Lower lobe of right lung (tissue), 2 donors: Measurements from ENCODE around the gene MRPL27. TPM values are rescaled to one million over a fixed set of nuclear protein-coding genes. Genes with fewer than 3 reads are reported as not detected.

Experiments
- ATAC-seq, 2 donors: fragments of 200-7000 bp; cut with Tn5 transposase; one replicate each; pipeline ENCODE4 v1.9.1; 2020 to 2022; ENCODE audit warnings: mild to moderate bottlenecking in 2 of 2, moderate library complexity in 2 of 2
- DNase-seq: peaks from one replicate; pipeline ENCODE4 v3.0.0-alpha.2; 2020
- H3K27ac ChIP-seq: fragments of 200-600 bp; one replicate; pipeline ENCODE4 v1.8.0; 2022
- H3K27me3 ChIP-seq: fragments of 200-600 bp; one replicate; pipeline ENCODE4 v1.8.0; 2022; ENCODE audit warnings: low read depth
- H3K36me3 ChIP-seq: fragments of 200-600 bp; one replicate; pipeline ENCODE4 v1.8.0; 2022; ENCODE audit warnings: mild to moderate bottlenecking
- H3K4me1 ChIP-seq: fragments of 200-600 bp; one replicate; pipeline ENCODE4 v1.8.0; 2022
- H3K4me3 ChIP-seq: fragments of 200-600 bp; one replicate; pipeline ENCODE4 v1.8.0; 2022; ENCODE audit warnings: mild to moderate bottlenecking
- H3K9me3 ChIP-seq: fragments of 200-600 bp; one replicate; pipeline ENCODE4 v1.8.0; 2022
- intact Hi-C: fragments of 100-400 bp; cut with DNase I; formaldehyde crosslinking; loops from one replicate; pipeline ENCODE4 v1.11.0; 2022
- total RNA-seq: library from RNA; stranded (reverse); fragmentation: NEBNext Ultra II Directional; extraction: Animal tissue kit (Norgen Biotek cat#: 25700); gene quantifications from one replicate; pipeline ENCODE4 v1.2.1, GENCODE V29; 2021
- TF ChIP-seq, protein P1 (sequence below): fragments of 200-600 bp; IDR thresholded peaks from one replicate; pipeline ENCODE4 v1.8.0; 2022; ENCODE audit warnings: antibody characterized with exemption, mild to moderate bottlenecking
- donor health status: DM: no; HTN: yes; CAD: no; lungs with severe emphysema.

MRPL27 gene
- total RNA-seq, 1 donor from 2014 or later, result 43.9 TPM

DNA sequence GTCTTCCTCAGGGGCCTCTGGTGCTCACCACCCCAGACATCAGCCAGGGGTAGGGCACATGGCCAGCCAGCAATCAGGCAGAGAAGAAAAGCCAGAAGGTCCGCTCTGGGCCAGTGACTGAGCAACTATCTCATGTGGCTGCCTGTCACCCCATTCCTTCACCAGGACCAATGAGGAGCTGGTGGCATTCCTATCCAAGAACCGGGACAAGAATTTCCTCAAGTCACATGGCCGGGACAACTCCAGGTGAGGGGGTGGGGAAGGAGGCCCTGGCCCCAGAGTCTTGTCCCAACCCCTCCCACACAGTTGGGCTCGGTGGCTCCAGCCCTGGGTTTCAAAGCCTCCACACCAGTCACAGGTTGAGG, 17.7 kb downstream of the MRPL27 start:
- H3K9me3 ChIP-seq, result no peaks in the 10 kb centered on the region
- TF ChIP-seq, protein P1, sequence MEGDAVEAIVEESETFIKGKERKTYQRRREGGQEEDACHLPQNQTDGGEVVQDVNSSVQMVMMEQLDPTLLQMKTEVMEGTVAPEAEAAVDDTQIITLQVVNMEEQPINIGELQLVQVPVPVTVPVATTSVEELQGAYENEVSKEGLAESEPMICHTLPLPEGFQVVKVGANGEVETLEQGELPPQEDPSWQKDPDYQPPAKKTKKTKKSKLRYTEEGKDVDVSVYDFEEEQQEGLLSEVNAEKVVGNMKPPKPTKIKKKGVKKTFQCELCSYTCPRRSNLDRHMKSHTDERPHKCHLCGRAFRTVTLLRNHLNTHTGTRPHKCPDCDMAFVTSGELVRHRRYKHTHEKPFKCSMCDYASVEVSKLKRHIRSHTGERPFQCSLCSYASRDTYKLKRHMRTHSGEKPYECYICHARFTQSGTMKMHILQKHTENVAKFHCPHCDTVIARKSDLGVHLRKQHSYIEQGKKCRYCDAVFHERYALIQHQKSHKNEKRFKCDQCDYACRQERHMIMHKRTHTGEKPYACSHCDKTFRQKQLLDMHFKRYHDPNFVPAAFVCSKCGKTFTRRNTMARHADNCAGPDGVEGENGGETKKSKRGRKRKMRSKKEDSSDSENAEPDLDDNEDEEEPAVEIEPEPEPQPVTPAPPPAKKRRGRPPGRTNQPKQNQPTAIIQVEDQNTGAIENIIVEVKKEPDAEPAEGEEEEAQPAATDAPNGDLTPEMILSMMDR, result no peak
- H3K36me3 ChIP-seq, result peaks cover 75% of the 10 kb centered on the region
- H3K27me3 ChIP-seq, result no peaks in the 10 kb centered on the region
- no peaks in the 10 kb centered on the region for H3K4me1 ChIP-seq
- intact Hi-C loops, result no loop called here
- H3K4me3 ChIP-seq, result no peak overlapping the region
- no peak overlapping the region for H3K27ac ChIP-seq
- ATAC-seq, result no peak
- DNase-seq, result no peak

- Histone ChIP-seq H3K27ac (no peak overlapping the region), H3K36me3 (peaks cover 69% of the 10 kb centered on the region)
Measured at GRCh38 chr17:50354776-50355175, 18.2 kb downstream of the MRPL27 start.

GRCh38 chr17:50354198-50354597, 18.8 kb downstream of the MRPL27 start:
- Histone ChIP-seq H3K27ac (no peak overlapping the region), H3K4me1 (no peaks in the 10 kb centered on the region), H3K27me3 (no peaks in the 10 kb centered on the region), H3K36me3 (peaks cover 64% of the 10 kb centered on the region), H3K9me3 (no peaks in the 10 kb centered on the region), H3K4me3 (no peak overlapping the region)
- no peak for ATAC-seq
- intact Hi-C loops, result no loop called here
- TF ChIP-seq, protein P1, result no peak
- DNase-seq, result no peak

More at GRCh38 chr17:50354776-50355175, 18.2 kb downstream of the MRPL27 start:
- H3K4me1 ChIP-seq, result no peaks in the 10 kb centered on the region
- no peaks in the 10 kb centered on the region for H3K9me3 ChIP-seq
- ATAC-seq, result no peak
- DNase-seq, result no peak
- intact Hi-C loops, result no loop called here
- no peaks in the 10 kb centered on the region for H3K27me3 ChIP-seq
- TF ChIP-seq, protein P1, result no peak
- H3K4me3 ChIP-seq, result no peak overlapping the region

GRCh38 chr17:50353600-50354195, 19.3 kb downstream of the MRPL27 start:
- H3K9me3 ChIP-seq, result no peaks in the 10 kb centered on the region
- H3K27ac ChIP-seq, result no peak overlapping the region
- H3K4me1 ChIP-seq, result no peaks in the 10 kb centered on the region
- no peak overlapping the region for H3K4me3 ChIP-seq
- no peak for DNase-seq
- intact Hi-C loops, result no loop called here
- ATAC-seq, result no peak
- H3K27me3 ChIP-seq, result no peaks in the 10 kb centered on the region
- peaks cover 59% of the 10 kb centered on the region for H3K36me3 ChIP-seq
- TF ChIP-seq, protein P1, result no peak

- TF ChIP-seq, protein P1, result no peak
- no peak overlapping the region for H3K27ac ChIP-seq
- no peaks in the 10 kb centered on the region for H3K4me1 ChIP-seq
- H3K9me3 ChIP-seq, result no peaks in the 10 kb centered on the region
- DNase-seq (no peak), ATAC-seq (no peak)
- H3K4me3 ChIP-seq, result no peak overlapping the region
- intact Hi-C loops, result no loop called here
- peaks cover 51% of the 10 kb centered on the region for H3K36me3 ChIP-seq
- H3K27me3 ChIP-seq, result no peaks in the 10 kb centered on the region
Measured at GRCh38 chr17:50352693-50353599, 20.0 kb downstream of the MRPL27 start.
